DND-41 (cell line): ENCODE results near the gene LYPD8.

Experiments
- ATAC-seq: fragments of 200-7000 bp; cut with Tn5 transposase; 3 replicates; pipeline ENCODE4 v1.9.1; 2021; ENCODE audit warnings: low read depth; ENCODE audit not compliant: insufficient read depth
- DNase-seq: peaks from one replicate; pipeline ENCODE4 v3.0.0-alpha.2; 2020
- H2AFZ ChIP-seq: 2 replicates; pipeline ENCODE4 v1.6.0; 2012; ENCODE audit warnings: low read depth, low read length
- H3K27ac ChIP-seq: 2 replicates; pipeline ENCODE4 v1.5.1; 2012; ENCODE audit warnings: low read length, inconsistent platforms
- H3K27me3 ChIP-seq: fragments of 200-600 bp; sonication (generic); 2 replicates; pipeline ENCODE4 v1.6.0; 2012; ENCODE audit warnings: low read length, mild to moderate bottlenecking, inconsistent platforms; ENCODE audit not compliant: insufficient read depth, poor library complexity
- H3K36me3 ChIP-seq: 2 replicates; pipeline ENCODE4 v1.5.1; 2012; ENCODE audit warnings: low read length, inconsistent platforms; ENCODE audit not compliant: insufficient read depth
- H3K4me1 ChIP-seq: 2 replicates; pipeline ENCODE4 v1.5.1; 2012; ENCODE audit warnings: mild to moderate bottlenecking, low read length; ENCODE audit not compliant: insufficient read depth
- H3K4me2 ChIP-seq: 2 replicates; pipeline ENCODE4 v1.6.0; 2012; ENCODE audit warnings: mild to moderate bottlenecking, moderate library complexity, low read length, inconsistent platforms; ENCODE audit not compliant: insufficient read depth
- H3K4me3 ChIP-seq, 2 experiments: fragments of 200-600 bp in 1 of 2; shearing (Covaris generic) in 1 of 2; 2 replicates each; pipeline ENCODE4 v1.5.1; 2012 to 2016; ENCODE audit warnings: inconsistent platforms in 2 of 2, low read length in 2 of 2, mild to moderate bottlenecking in 2 of 2, low read depth in 1 of 2, moderate library complexity in 1 of 2
- H3K79me2 ChIP-seq: 2 replicates; pipeline ENCODE4 v1.6.0; 2012; ENCODE audit warnings: low read length, inconsistent platforms; ENCODE audit not compliant: insufficient read depth
- H3K9ac ChIP-seq: 2 replicates; pipeline ENCODE4 v1.6.0; 2012; ENCODE audit warnings: low read depth, mild to moderate bottlenecking, inconsistent platforms, low read length, moderate library complexity
- H3K9me3 ChIP-seq: 2 replicates; pipeline ENCODE4 v1.5.1; 2012; ENCODE audit warnings: low read length, moderate library complexity, mild to moderate bottlenecking, inconsistent platforms; ENCODE audit not compliant: insufficient read depth, severe bottlenecking
- H4K20me1 ChIP-seq: 2 replicates; pipeline ENCODE4 v1.6.0; 2012; ENCODE audit warnings: low read length; ENCODE audit not compliant: insufficient read depth
- EZH2 ChIP-seq: IDR thresholded peaks from 3 replicates; pipeline ENCODE4 v1.6.1; 2012; ENCODE audit warnings: borderline replicate concordance, low read depth, mild to moderate bottlenecking, moderate library complexity, low read length, inconsistent platforms; ENCODE audit not compliant: severe bottlenecking
- TF ChIP-seq, protein P1 (sequence below): IDR thresholded peaks from 2 replicates; pipeline ENCODE4 v1.5.1; 2012; ENCODE audit warnings: borderline replicate concordance, low read length, moderate library complexity, mild to moderate bottlenecking; ENCODE audit not compliant: poor library complexity, severe bottlenecking; ENCODE audit errors: extremely low read depth

Gene LYPD8

GRCh38 chr1:248695451-248696132 is 60.0 kb downstream of the LYPD8 start:
- Histone ChIP-seq H3K4me1 (no peaks in the 10 kb centered on the region), H3K27ac (no peak overlapping the region), H3K9ac (no peak overlapping the region), H3K27me3 (no peaks in the 10 kb centered on the region), H3K36me3 (no peaks in the 10 kb centered on the region), H3K9me3 (no peaks in the 10 kb centered on the region), H2AFZ (no peak overlapping the region), H3K4me2 (no peak overlapping the region), H3K79me2 (no peaks in the 10 kb centered on the region), H3K4me3 (no peak overlapping the region), H4K20me1 (no peaks in the 10 kb centered on the region)
- no peak for DNase-seq
- TF ChIP-seq, protein P1, sequence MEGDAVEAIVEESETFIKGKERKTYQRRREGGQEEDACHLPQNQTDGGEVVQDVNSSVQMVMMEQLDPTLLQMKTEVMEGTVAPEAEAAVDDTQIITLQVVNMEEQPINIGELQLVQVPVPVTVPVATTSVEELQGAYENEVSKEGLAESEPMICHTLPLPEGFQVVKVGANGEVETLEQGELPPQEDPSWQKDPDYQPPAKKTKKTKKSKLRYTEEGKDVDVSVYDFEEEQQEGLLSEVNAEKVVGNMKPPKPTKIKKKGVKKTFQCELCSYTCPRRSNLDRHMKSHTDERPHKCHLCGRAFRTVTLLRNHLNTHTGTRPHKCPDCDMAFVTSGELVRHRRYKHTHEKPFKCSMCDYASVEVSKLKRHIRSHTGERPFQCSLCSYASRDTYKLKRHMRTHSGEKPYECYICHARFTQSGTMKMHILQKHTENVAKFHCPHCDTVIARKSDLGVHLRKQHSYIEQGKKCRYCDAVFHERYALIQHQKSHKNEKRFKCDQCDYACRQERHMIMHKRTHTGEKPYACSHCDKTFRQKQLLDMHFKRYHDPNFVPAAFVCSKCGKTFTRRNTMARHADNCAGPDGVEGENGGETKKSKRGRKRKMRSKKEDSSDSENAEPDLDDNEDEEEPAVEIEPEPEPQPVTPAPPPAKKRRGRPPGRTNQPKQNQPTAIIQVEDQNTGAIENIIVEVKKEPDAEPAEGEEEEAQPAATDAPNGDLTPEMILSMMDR: no peak
- TF ChIP-seq EZH2: no peak
- ATAC-seq: no peak

DNA sequence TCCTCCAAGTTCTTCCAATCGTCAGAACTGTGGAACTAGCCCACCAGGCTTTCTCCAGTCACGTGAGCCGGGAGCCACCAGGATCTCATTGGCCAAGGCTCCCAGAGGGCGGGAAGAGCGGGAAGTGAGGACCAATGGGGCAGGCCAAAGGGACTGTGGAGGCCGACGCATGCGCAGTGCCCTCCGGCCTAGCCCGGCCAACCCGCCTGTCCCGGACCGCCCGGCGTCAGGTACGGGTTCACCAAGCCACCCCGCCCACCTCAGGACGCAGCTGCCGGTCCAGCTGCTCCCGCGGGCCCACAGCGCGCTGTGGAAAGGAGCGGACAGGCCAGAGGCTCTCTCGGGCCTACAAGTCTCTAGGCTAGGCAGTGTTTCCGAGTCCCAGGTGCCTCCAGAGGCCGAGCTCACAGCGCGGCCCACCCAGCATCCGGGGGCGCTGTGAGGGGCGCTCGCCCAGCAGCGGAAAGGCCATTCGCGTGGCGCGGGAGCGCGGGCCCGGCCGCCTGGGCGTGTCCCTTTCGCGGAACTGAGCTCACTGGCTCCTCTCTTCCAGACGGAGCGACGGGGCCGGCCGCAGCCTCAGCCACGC is 63.9 kb downstream of the LYPD8 start:
- Histone ChIP-seq H4K20me1 (no peaks in the 10 kb centered on the region), H3K27ac (no peak overlapping the region)
- no peak for DNase-seq

More for the DNA sequence above, 63.9 kb downstream of the LYPD8 start:
- Histone ChIP-seq H3K36me3 (no peaks in the 10 kb centered on the region), H3K4me1 (no peaks in the 10 kb centered on the region), H3K4me3 (no peak overlapping the region), H2AFZ (no peak overlapping the region), H3K27me3 (no peaks in the 10 kb centered on the region), H3K79me2 (no peaks in the 10 kb centered on the region), H3K4me2 (no peak overlapping the region), H3K9me3 (no peaks in the 10 kb centered on the region), H3K9ac (no peak overlapping the region)
- no peak for TF ChIP-seq EZH2
- TF ChIP-seq, protein P1: no peak
- ATAC-seq: no peak
